ENCODE measurements around the gene ADAMTS15. TPM values are rescaled to one million over a fixed set of nuclear protein-coding genes. Genes with fewer than 3 reads are reported as not detected.

ADAMTS15 gene
- total and polyA plus RNA-seq, 10 of the 15 experiments (the other 5 are each of a cell fraction or from before 2014, with no cell fraction given), result not detected

- no peak for TF ChIP-seq ZNF207 (IDR thresholded peaks at IDR 0.05; ENCODE audit: borderline replicate concordance)
- TF ChIP-seq WRNIP1 (IDR thresholded peaks at IDR 0.05; ENCODE audit: borderline replicate concordance, low read depth, low read length), result no peak
- TF ChIP-seq NFXL1 (IDR thresholded peaks at IDR 0.05; ENCODE audit: borderline replicate concordance), result no peak
- no peak for TF ChIP-seq ELK1 (IDR thresholded peaks at IDR 0.05; ENCODE audit: low read depth, low read length)
- no peak for TF ChIP-seq TCF7 (IDR thresholded peaks at IDR 0.05; ENCODE audit: borderline replicate concordance)
- TF ChIP-seq BHLHE40 (IDR thresholded peaks at IDR 0.05; ENCODE audit: borderline replicate concordance in 1 of 2, low read depth in 2 of 2, low read length in 1 of 2), result no peak
- TF ChIP-seq RAD21 (IDR thresholded peaks at IDR 0.05; ENCODE audit: insufficient read depth, low read depth, low read length), result no peak
Measured at GRCh38 chr11:130441719-130442118, 6.7 kb upstream of the ADAMTS15 start (continued).

GRCh38 chr11:130442737-130443136 is 5.7 kb upstream of the ADAMTS15 start:
- POLR2A ChIA-PET, result no interaction called here

More at GRCh38 chr11:130442737-130443136, 5.7 kb upstream of the ADAMTS15 start:
- WGBS (ENCODE audit: insufficient coverage, insufficient replicate concordance, low lambda C conversion rate, missing lambda C conversion rate), result 50% methylated on average over 4 of the region's 4 CpGs
- Histone ChIP-seq H4K20me1 (ENCODE audit: control insufficient read depth, insufficient read depth) (no peaks in the 10 kb centered on the region; the same call in 1 of the 2 replicates), H3K27me3 (replicated peaks in 1 of 2; ENCODE audit: control insufficient read depth in 2 of 2, insufficient read depth in 2 of 2, low read length in 1 of 2) (peaks cover 0 to 2% of the 10 kb centered on the region in 2 experiments; a peak in 2 of 4 replicates), H3K79me2 (ENCODE audit: control insufficient read depth, insufficient read depth, low read length) (no peaks in the 10 kb centered on the region), H3K4me3 (no peak overlapping the region), H3K4me1 (ENCODE audit: control insufficient read depth, insufficient read depth, low read length) (no peaks in the 10 kb centered on the region), H3K9me3 (replicated peaks; ENCODE audit: control insufficient read depth, insufficient read depth, low read length) (no peaks in the 10 kb centered on the region), H3K36me3 (ENCODE audit: control insufficient read depth in 2 of 2, insufficient read depth in 2 of 2, low read length in 1 of 2) (no peaks in the 10 kb centered on the region), H3K4me2 (ENCODE audit: control insufficient read depth, insufficient read depth) (no peak overlapping the region), H3K27ac (ENCODE audit: control insufficient read depth, insufficient read depth) (no peak overlapping the region), H2AFZ (ENCODE audit: control insufficient read depth, low read depth, low read length) (no peak overlapping the region), H3K9ac (ENCODE audit: control insufficient read depth, insufficient read depth, low read length) (no peak overlapping the region)
- SMC1A ChIA-PET (ENCODE audit: uncharacterized antibody, unreplicated experiment), result interaction anchor here (0.7 to 1.8 kb wide), 3 partner anchors 211 to 420 kb away, joined by 3 to 8 read pairs (median 7); no protein-coding TSS in a partner anchor
- DNase-seq (ENCODE audit: low read depth, low spot score), result no peak
- CTCF ChIA-PET, result interaction anchor here (0.6 to 3.1 kb wide), 7 partner anchors 8 to 452 kb away, joined by 3 to 21 read pairs (median 4); no protein-coding TSS in a partner anchor
- TF ChIP-seq CEBPB (IDR thresholded peaks at IDR 0.05; ENCODE audit: borderline replicate concordance in 1 of 2, low read depth in 2 of 2, low read length in 2 of 2) (no peak), CBFB (IDR thresholded peaks at IDR 0.05; ENCODE audit: low read depth) (no peak), BCL11A (IDR thresholded peaks at IDR 0.05; ENCODE audit: low read depth, low read length) (no peak)
- BruUV-seq (replicated peaks), result no TSS peak
- no peak for ATAC-seq
- RAD21 ChIA-PET (ENCODE audit: unreplicated experiment), result interaction anchor here (1.2 kb wide), 1 partner anchor 10 kb away, joined by 3 read pairs; no protein-coding TSS in a partner anchor
- intact Hi-C loops (cut with micrococcal nuclease; ENCODE audit: unreplicated experiment) (no loop called here), in situ Hi-C loops (cut with MboI) (no loop called here)
- no peak for FAIRE-seq
